HL-60 (cell line): ENCODE results near the gene CMYA5.

ENCODE experiments used
- DNase-seq, 2 experiments: peaks; one replicate each; pipeline ENCODE4 v3.0.0-alpha.2; 2010 to 2020; ENCODE audit warnings: low read depth in 1 of 2, low spot score in 1 of 2
- H3K27ac ChIP-seq: fragments of 250-450 bp; sonication (Bioruptor Pico); replicated peaks from 2 replicates; pipeline ENCODE4 v1.5.1; 2020; ENCODE audit warnings: mild to moderate bottlenecking, moderate library complexity
- H3K27me3 ChIP-seq: fragments of 250-450 bp; sonication (Bioruptor Pico); 2 replicates; pipeline ENCODE4 v1.5.1; 2021; ENCODE audit warnings: mild to moderate bottlenecking, moderate library complexity; ENCODE audit not compliant: insufficient read depth, poor library complexity, severe bottlenecking
- H3K4me3 ChIP-seq: replicated peaks from 2 replicates; pipeline ENCODE4 v1.5.1; 2011; ENCODE audit warnings: mild to moderate bottlenecking, control low read depth, low read length; ENCODE audit not compliant: insufficient read depth
- POLR2AphosphoS5 ChIP-seq: IDR thresholded peaks from 2 replicates; pipeline ENCODE4 v1.6.1; 2012; ENCODE audit warnings: low read depth
- SPI1 ChIP-seq: IDR thresholded peaks from 2 replicates; pipeline ENCODE4 v1.6.1; 2012; ENCODE audit warnings: low read depth, mild to moderate bottlenecking, borderline replicate concordance
- TF ChIP-seq, protein P1 (sequence below): IDR thresholded peaks from one replicate; pipeline ENCODE4 v1.5.1; 2011; ENCODE audit warnings: low read length, control low read depth, inconsistent platforms; ENCODE audit not compliant: insufficient read depth
- TF ChIP-seq, protein P2 (sequence below): IDR thresholded peaks from 2 replicates; pipeline ENCODE4 v1.6.1; 2012; ENCODE audit warnings: low read depth; ENCODE audit not compliant: insufficient replicate concordance

CMYA5 gene

DNA sequence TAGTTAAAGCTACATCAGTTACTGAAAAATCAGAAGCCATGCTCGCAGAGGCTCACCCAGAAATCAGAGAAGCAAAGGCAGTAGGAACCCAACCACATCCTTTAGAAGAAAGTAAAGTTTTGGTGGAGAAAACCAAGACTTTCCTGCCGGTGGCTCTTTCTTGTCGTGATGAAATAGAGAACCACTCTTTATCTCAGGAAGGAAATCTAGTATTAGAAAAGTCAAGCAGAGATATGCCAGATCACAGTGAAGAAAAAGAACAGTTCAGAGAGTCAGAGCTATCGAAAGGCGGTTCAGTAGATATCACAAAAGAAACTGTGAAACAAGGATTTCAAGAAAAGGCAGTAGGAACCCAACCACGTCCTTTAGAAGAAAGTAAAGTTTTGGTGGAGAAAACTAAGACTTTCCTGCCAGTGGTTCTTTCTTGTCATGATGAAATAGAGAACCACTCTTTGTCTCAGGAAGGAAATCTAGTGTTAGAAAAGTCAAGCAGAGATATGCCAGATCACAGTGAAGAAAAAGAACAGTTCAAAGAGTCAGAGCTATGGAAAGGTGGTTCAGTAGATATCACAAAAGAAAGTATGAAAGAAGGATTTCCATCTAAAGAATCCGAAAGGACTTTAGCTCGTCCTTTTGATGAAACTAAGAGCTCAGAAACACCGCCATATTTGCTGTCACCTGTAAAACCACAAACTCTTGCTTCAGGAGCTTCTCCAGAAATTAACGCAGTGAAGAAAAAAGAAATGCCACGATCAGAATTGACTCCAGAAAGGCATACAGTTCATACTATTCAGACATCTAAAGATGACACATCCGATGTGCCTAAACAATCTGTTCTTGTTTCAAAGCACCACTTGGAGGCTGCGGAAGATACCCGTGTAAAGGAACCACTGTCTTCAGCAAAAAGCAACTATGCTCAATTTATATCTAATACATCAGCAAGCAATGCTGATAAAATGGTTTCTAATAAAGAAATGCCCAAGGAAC lies 47.2 kb downstream of the CMYA5 start:
- Histone ChIP-seq H3K27ac (no peak overlapping the region), H3K27me3 (no peaks in the 10 kb centered on the region)
- TF ChIP-seq SPI1 (no peak), POLR2AphosphoS5 (no peak)
- TF ChIP-seq, protein P1, sequence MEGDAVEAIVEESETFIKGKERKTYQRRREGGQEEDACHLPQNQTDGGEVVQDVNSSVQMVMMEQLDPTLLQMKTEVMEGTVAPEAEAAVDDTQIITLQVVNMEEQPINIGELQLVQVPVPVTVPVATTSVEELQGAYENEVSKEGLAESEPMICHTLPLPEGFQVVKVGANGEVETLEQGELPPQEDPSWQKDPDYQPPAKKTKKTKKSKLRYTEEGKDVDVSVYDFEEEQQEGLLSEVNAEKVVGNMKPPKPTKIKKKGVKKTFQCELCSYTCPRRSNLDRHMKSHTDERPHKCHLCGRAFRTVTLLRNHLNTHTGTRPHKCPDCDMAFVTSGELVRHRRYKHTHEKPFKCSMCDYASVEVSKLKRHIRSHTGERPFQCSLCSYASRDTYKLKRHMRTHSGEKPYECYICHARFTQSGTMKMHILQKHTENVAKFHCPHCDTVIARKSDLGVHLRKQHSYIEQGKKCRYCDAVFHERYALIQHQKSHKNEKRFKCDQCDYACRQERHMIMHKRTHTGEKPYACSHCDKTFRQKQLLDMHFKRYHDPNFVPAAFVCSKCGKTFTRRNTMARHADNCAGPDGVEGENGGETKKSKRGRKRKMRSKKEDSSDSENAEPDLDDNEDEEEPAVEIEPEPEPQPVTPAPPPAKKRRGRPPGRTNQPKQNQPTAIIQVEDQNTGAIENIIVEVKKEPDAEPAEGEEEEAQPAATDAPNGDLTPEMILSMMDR, result no peak
- TF ChIP-seq, protein P2, sequence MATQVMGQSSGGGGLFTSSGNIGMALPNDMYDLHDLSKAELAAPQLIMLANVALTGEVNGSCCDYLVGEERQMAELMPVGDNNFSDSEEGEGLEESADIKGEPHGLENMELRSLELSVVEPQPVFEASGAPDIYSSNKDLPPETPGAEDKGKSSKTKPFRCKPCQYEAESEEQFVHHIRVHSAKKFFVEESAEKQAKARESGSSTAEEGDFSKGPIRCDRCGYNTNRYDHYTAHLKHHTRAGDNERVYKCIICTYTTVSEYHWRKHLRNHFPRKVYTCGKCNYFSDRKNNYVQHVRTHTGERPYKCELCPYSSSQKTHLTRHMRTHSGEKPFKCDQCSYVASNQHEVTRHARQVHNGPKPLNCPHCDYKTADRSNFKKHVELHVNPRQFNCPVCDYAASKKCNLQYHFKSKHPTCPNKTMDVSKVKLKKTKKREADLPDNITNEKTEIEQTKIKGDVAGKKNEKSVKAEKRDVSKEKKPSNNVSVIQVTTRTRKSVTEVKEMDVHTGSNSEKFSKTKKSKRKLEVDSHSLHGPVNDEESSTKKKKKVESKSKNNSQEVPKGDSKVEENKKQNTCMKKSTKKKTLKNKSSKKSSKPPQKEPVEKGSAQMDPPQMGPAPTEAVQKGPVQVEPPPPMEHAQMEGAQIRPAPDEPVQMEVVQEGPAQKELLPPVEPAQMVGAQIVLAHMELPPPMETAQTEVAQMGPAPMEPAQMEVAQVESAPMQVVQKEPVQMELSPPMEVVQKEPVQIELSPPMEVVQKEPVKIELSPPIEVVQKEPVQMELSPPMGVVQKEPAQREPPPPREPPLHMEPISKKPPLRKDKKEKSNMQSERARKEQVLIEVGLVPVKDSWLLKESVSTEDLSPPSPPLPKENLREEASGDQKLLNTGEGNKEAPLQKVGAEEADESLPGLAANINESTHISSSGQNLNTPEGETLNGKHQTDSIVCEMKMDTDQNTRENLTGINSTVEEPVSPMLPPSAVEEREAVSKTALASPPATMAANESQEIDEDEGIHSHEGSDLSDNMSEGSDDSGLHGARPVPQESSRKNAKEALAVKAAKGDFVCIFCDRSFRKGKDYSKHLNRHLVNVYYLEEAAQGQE, result no peak

DNA sequence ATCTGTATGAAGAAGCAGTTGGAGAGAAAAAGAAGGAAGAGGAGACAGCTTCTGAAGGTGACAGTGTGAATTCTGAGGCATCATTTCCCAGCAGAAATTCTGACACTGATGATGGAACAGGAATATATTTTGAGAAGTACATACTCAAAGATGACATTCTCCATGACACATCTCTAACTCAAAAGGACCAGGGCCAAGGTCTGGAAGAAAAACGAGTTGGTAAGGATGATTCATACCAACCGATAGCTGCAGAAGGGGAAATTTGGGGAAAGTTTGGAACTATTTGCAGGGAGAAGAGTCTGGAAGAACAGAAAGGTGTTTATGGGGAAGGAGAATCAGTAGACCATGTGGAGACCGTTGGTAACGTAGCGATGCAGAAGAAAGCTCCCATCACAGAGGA lies 48.7 kb downstream of the CMYA5 start:
- TF ChIP-seq, protein P1, result no peak
- no peak for TF ChIP-seq SPI1
- TF ChIP-seq, protein P2, result no peak
- Histone ChIP-seq H3K27ac (no peak overlapping the region), H3K4me3 (no peak overlapping the region), H3K27me3 (no peaks in the 10 kb centered on the region)
- no peak for DNase-seq

More for the DNA sequence above, 47.2 kb downstream of the CMYA5 start:
- no peak overlapping the region for H3K4me3 ChIP-seq
- DNase-seq, result no peak

DNA sequence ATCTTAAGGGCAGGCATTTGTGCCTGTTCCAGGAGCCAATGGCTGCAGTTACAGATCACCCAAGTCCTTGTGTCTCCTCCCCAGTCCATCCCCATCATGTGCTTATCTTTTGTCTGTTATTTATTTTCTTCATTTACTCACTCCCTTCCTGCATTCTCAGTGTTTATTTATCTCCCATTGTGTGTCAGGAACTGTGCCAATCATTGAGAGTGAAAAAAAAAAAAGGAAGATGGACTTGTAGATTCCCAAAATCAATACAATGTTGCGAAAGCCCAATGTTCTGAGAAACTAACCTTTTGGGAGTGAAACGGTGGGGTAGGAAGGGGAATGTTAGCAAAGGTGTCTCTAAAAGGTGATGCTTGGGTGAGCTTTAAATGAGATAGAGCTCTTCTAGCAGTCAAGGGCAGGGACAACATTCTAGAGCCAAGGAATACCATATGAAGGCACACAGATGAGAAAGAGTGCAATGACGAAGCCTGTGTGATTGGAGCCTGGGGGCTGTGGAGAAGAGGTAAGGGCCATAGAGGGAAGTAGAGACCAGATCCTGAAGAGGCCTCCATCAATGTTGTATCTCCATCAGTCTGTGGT lies 53.0 kb downstream of the CMYA5 start:
- Histone ChIP-seq H3K4me3 (no peak overlapping the region), H3K27me3 (no peaks in the 10 kb centered on the region), H3K27ac (no peak overlapping the region)
- TF ChIP-seq, protein P2, result no peak
- TF ChIP-seq, protein P1, result no peak
- no peak for DNase-seq
